Body of pancreas (tissue), 4 donors: ENCODE data around the gene RACK1. TPM values are rescaled to one million over a fixed set of nuclear protein-coding genes. Genes with fewer than 3 reads are reported as not detected.

Source experiments
- ATAC-seq: fragments of 150-250 bp; one replicate; pipeline ENCODE4 v1.9.1; 2016
- DNase-seq, 4 donors: peaks; one replicate each; pipeline ENCODE4 v3.0.0-alpha.2; 2019
- H3K27ac ChIP-seq, 4 donors: fragments of 200-600 bp; sonication (generic); 1 replicate in 3 of 4; 2 replicates in 1 of 4; pipeline versions ENCODE4 v1.5.1 to v1.6.1; 2016 to 2019; ENCODE audit warnings: mild to moderate bottlenecking in 1 of 4, mixed read lengths in 1 of 4, moderate library complexity in 1 of 4
- H3K27me3 ChIP-seq, 2 donors: fragments of 200-600 bp; sonication (generic); one replicate each; pipeline ENCODE4 v1.6.0; 2016; ENCODE audit warnings: mild to moderate bottlenecking in 1 of 2
- H3K36me3 ChIP-seq, 2 donors: fragments of 200-600 bp; sonication (generic); replicated peaks in 1 of 2; 2 replicates each; pipeline ENCODE4 v1.5.1; 2016; ENCODE audit warnings: low read depth in 2 of 2; ENCODE audit not compliant: insufficient read depth in 1 of 2
- H3K4me1 ChIP-seq: fragments of 200-600 bp; sonication (generic); one replicate; pipeline ENCODE4 v1.6.0; 2016
- H3K4me3 ChIP-seq, 2 donors: fragments of 200-600 bp; sonication (generic); 1 replicate in 1 of 2; 2 replicates in 1 of 2; pipeline ENCODE4 v1.5.1; 2016 to 2019
- H3K9me3 ChIP-seq, 3 donors: fragments of 200-600 bp; sonication (generic); 1 replicate in 2 of 3; 2 replicates in 1 of 3; pipeline ENCODE4 v1.5.1; 2016
- POLR2A ChIP-seq, 3 donors: fragments of 450-650 bp; IDR thresholded peaks; one replicate each; pipeline ENCODE4 v1.6.1; 2016; ENCODE audit warnings: antibody characterized with exemption in 3 of 3, mild to moderate bottlenecking in 2 of 3
- WGBS, 2 donors: methylation state at CpG; one replicate each; pipeline ENCODE4 v1.1.5; 2017; 5-methylcytosine and 5-hydroxymethylcytosine counted together
- intact Hi-C: fragments of 100-400 bp; cut with DNase I; formaldehyde crosslinking; loops from one replicate; pipeline ENCODE4 v1.15.1; 2023
- total RNA-seq, 2 donors: library from RNA; depleted of rRNA; stranded (reverse); fragments of >200 nt; gene quantifications; one replicate each; pipeline ENCODE4 v1.1.0, GENCODE V29; 2016
- TF ChIP-seq, protein P1 (sequence below), 7 experiments: fragments of 450-650 bp in 4 of 7; fragments of 200-600 bp in 3 of 7; sonication (generic) in 3 of 7; IDR thresholded peaks; one replicate each; pipeline ENCODE4 v1.5.1; 2016 to 2019; ENCODE audit warnings: antibody characterized with exemption in 7 of 7

Gene RACK1
- total RNA-seq, 2 donors from 2014 or later, result 1,136 to 1,977 TPM

DNA sequence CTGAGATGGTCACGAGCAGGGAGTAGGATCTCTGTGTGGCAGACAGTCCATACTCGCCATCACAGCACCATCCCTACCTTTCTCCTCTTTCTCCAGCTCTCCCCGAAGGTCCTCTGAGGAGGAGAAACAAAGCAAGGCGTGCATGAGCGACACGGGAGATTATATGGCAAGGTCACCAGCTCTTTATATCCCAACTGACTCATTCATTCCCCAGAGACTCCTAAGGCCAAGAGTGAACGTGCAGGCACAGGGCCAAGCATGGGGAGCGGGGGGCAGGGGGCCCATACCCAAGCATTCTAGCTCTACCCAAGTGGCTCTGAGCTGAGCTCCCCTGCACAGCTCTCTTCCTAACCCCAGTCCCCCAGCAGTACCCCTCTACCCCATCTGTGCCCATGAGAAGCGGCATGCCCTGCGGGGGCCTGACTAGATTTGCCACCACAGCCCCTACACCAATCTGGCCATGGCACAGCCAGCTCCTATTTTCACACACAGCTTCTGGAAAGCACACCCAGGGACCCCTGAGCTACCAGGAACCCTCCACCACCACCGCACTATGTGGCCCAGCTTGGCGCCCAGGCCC is 45.5 kb downstream of the RACK1 start:
- ATAC-seq (no peak), DNase-seq (no peak)
- no peaks in the 10 kb centered on the region for H3K9me3 ChIP-seq
- H3K27ac ChIP-seq, result no peak overlapping the region
- intact Hi-C loops, result no loop called here
- WGBS, 2 donors, result 78 to 88% methylated on average over 12 of the region's 12 CpGs
- no peaks in the 10 kb centered on the region for H3K27me3 ChIP-seq
- no peak for TF ChIP-seq POLR2A (IDR thresholded peaks at IDR 0.05)
- TF ChIP-seq, protein P1, sequence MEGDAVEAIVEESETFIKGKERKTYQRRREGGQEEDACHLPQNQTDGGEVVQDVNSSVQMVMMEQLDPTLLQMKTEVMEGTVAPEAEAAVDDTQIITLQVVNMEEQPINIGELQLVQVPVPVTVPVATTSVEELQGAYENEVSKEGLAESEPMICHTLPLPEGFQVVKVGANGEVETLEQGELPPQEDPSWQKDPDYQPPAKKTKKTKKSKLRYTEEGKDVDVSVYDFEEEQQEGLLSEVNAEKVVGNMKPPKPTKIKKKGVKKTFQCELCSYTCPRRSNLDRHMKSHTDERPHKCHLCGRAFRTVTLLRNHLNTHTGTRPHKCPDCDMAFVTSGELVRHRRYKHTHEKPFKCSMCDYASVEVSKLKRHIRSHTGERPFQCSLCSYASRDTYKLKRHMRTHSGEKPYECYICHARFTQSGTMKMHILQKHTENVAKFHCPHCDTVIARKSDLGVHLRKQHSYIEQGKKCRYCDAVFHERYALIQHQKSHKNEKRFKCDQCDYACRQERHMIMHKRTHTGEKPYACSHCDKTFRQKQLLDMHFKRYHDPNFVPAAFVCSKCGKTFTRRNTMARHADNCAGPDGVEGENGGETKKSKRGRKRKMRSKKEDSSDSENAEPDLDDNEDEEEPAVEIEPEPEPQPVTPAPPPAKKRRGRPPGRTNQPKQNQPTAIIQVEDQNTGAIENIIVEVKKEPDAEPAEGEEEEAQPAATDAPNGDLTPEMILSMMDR (IDR thresholded peaks at IDR 0.05), result no peak
- no peaks in the 10 kb centered on the region for H3K36me3 ChIP-seq
- H3K4me1 ChIP-seq, result no peaks in the 10 kb centered on the region
- no peak overlapping the region for H3K4me3 ChIP-seq

DNA sequence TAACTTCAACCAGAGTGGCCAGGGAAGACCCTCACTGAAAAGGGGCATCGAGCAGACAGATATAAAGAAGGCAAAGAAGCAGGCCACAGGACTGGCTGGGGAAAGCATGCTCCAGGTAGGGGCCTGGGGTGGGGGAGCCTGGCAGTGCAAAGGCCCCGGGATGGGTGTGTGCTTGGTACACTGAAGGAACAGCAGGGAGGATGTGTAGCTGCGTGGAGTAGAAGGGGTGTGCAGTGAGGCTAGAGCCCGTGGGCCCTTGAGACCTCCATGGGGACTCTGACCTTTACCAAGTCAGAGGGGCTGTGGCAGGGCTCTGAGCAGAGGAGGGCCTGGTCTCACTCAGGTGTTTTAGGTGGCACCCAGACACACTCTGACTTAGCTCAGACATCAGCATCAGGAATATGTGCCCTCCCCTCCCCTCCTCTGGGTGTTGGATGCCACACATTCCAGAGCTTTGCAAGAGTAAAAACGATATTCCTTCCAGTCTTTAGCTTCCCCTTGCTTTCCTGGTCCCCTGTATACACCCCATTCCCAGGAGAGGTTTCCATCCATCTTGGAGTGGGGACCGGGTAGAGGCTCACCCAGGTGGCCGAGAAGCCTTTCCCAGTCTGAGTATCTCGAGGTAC is 46.3 kb downstream of the RACK1 start:
- Histone ChIP-seq H3K4me1 (peaks cover 6% of the 10 kb centered on the region), H3K4me3 (no peak overlapping the region), H3K27ac (no peak overlapping the region), H3K27me3 (no peaks in the 10 kb centered on the region), H3K36me3 (no peaks in the 10 kb centered on the region), H3K9me3 (no peaks in the 10 kb centered on the region)
- TF ChIP-seq POLR2A (IDR thresholded peaks at IDR 0.05), result no peak
- TF ChIP-seq, protein P1 (IDR thresholded peaks at IDR 0.05), result no peak
- ATAC-seq (no peak), DNase-seq (no peak)
- intact Hi-C loops, result no loop called here
- WGBS, 2 donors, result 71 to 74% methylated on average over 5 to 8 of the region's 8 CpGs

DNA sequence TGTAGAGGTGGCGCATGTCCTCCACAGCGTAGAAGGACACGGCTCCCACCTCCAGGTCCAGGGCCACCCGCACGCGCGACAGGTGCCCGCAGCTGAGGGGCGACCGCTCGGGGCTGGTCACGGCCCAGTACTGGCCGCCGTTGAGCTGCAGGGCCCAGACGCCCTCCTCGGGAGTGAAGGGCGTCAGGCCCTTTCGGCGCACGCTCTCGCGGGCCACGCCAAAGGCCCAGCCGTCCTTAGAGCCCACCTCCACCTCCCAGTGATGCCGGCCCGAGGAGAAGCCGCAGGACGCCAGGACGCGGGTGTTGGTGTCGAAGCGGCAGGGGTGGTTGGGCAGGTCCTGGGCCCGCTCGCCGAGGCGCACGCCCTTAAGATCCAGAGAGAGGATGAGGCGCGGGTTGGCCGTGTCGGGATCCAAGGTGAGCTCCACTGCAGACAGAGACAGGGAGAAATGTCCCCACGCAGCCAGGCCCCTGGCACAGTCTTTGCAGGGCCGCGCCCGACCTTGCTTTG is 48.4 kb downstream of the RACK1 start:
- intact Hi-C loops, result no loop called here
- H3K27me3 ChIP-seq, result no peaks in the 10 kb centered on the region
- no peak overlapping the region for H3K4me3 ChIP-seq
- WGBS, 2 donors, result 88 to 100% methylated on average over 1 to 37 of the region's 45 CpGs
- ATAC-seq (no peak), DNase-seq (no peak)
- H3K9me3 ChIP-seq, result no peaks in the 10 kb centered on the region
- H3K4me1 ChIP-seq, result peaks cover 9% of the 10 kb centered on the region
- no peaks in the 10 kb centered on the region for H3K36me3 ChIP-seq
- TF ChIP-seq, protein P1 (IDR thresholded peaks at IDR 0.05), result no peak
- TF ChIP-seq POLR2A (IDR thresholded peaks at IDR 0.05), result no peak
- H3K27ac ChIP-seq, result no peak overlapping the region

DNA sequence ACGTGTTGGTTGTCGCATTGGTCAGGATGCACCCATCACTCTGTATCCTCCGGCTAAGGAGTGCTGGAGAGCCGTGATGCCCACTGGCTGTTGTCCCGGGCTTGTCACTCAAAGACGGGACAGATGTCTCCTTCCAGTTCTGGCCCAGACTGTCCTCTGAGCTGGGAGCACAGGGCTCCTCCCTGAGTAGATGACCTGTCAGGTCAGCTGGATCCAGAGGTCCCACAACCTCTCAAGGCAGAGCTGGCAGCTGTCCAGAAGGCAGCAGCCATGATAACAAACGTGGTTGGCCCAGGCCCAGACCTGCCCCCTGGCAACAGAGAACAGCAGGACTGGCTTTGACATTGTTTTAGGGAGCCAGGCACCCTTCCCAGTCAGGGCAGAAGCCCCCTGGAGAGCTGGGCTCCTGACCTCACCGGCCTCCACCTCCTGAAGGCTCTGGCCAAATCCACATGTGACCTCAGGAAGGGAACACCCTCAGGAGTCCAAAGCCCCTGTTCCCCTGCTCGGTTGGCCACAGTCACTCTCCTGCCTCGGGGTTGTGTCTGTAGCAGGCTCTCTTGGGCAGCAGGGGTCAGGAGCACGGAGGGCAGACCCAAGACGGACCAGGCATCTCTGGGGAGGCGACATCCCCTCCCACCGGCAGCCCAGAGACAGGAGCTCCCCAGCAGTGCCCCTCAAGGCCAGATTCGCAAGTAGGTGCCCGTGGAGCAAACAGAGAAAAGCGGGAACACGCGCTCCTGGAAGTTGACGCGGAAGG is 49.0 kb downstream of the RACK1 start:
- H3K36me3 ChIP-seq, result no peaks in the 10 kb centered on the region
- no peak overlapping the region for H3K4me3 ChIP-seq
- DNase-seq, result peak in 2 of 4 donors; percentile 45
- H3K9me3 ChIP-seq, result no peaks in the 10 kb centered on the region
- no peaks in the 10 kb centered on the region for H3K27me3 ChIP-seq
- ATAC-seq, result no peak
- 76 to 81% methylated on average over 21 of the region's 21 CpGs for WGBS, 2 donors
- TF ChIP-seq POLR2A (IDR thresholded peaks at IDR 0.05), result no peak
- TF ChIP-seq, protein P1 (IDR thresholded peaks at IDR 0.05), result no peak
- H3K4me1 ChIP-seq, result peaks cover 9% of the 10 kb centered on the region
- intact Hi-C loops, result no loop called here
- H3K27ac ChIP-seq, result no peak overlapping the region
